Suprapubic skin (tissue), 4 donors: ENCODE results near the gene FDXR. TPM values are rescaled to one million over a fixed set of nuclear protein-coding genes. Genes with fewer than 3 reads are reported as not detected.

ENCODE experiments used
- DNase-seq, 2 donors: peaks; one replicate each; pipeline ENCODE4 v3.0.0-alpha.2; 2019; ENCODE audit warnings: low spot score in 2 of 2
- H3K27ac ChIP-seq: fragments of 200-600 bp; sonication (generic); one replicate; pipeline ENCODE4 v1.5.1; 2019
- H3K27me3 ChIP-seq: fragments of 200-600 bp; sonication (generic); one replicate; pipeline ENCODE4 v1.5.1; 2019
- H3K36me3 ChIP-seq: fragments of 200-600 bp; sonication (generic); one replicate; pipeline ENCODE4 v1.5.1; 2019
- H3K4me1 ChIP-seq: fragments of 200-600 bp; sonication (generic); one replicate; pipeline ENCODE4 v1.5.1; 2019
- H3K4me3 ChIP-seq: fragments of 200-600 bp; sonication (generic); one replicate; pipeline ENCODE4 v1.5.1; 2019; ENCODE audit warnings: mild to moderate bottlenecking
- H3K9me3 ChIP-seq: fragments of 200-600 bp; sonication (generic); one replicate; pipeline ENCODE4 v1.5.1; 2019
- CTCF ChIP-seq, 2 donors: fragments of 200-600 bp in 1 of 2; fragments of 450-650 bp in 1 of 2; sonication (generic) in 1 of 2; IDR thresholded peaks; one replicate each; pipeline ENCODE4 v1.5.1; 2016 to 2019; ENCODE audit warnings: antibody characterized with exemption in 2 of 2, mild to moderate bottlenecking in 1 of 2, moderate library complexity in 1 of 2
- EP300 ChIP-seq: sonication (generic); formaldehyde crosslinking; IDR thresholded peaks from one replicate; pipeline ENCODE4 v1.6.1; 2017; ENCODE audit warnings: antibody characterized with exemption
- POLR2A ChIP-seq, 2 donors: fragments of 450-650 bp; IDR thresholded peaks; one replicate each; pipeline ENCODE4 v1.6.1; 2017; ENCODE audit warnings: antibody characterized with exemption in 2 of 2, mild to moderate bottlenecking in 2 of 2, moderate library complexity in 2 of 2
- POLR2AphosphoS5 ChIP-seq, 3 donors: sonication (generic); formaldehyde crosslinking; IDR thresholded peaks; one replicate each; pipeline ENCODE4 v1.6.1; 2017; ENCODE audit warnings: antibody characterized with exemption in 3 of 3
- WGBS: methylation state at CpG from one replicate; pipeline ENCODE4 v1.1.5; 2018; 5-methylcytosine and 5-hydroxymethylcytosine counted together
- total RNA-seq, 4 donors: library from RNA; depleted of rRNA; stranded (reverse); fragments of >200 nt; gene quantifications; one replicate each; pipeline ENCODE4 v1.1.0, GENCODE V29; 2016

The FDXR gene
- total RNA-seq, 4 donors from 2014 or later: 19.1 to 34.1 (median 24.7) TPM

- Histone ChIP-seq H3K4me1 (peaks cover 22% of the 10 kb centered on the region), H3K27me3 (no peaks in the 10 kb centered on the region), H3K4me3 (no peak overlapping the region), H3K27ac (no peak overlapping the region), H3K9me3 (no peaks in the 10 kb centered on the region), H3K36me3 (peaks cover 5% of the 10 kb centered on the region)
- WGBS: 81% methylated on average over 9 of the region's 9 CpGs
- no peak for DNase-seq
- no peak for TF ChIP-seq POLR2AphosphoS5 (IDR thresholded peaks at IDR 0.05)
- no peak for TF ChIP-seq POLR2A (IDR thresholded peaks at IDR 0.05)
- no peak for TF ChIP-seq EP300
- TF ChIP-seq CTCF (IDR thresholded peaks at IDR 0.05): no peak
These were observed 46.7 kb downstream of the FDXR start for GRCh38 chr17:74825952-74826719.

GRCh38 chr17:74824961-74825627 is 47.7 kb downstream of the FDXR start:
- peaks cover 22% of the 10 kb centered on the region for H3K4me1 ChIP-seq
- no peak overlapping the region for H3K4me3 ChIP-seq
- no peak for TF ChIP-seq POLR2AphosphoS5 (IDR thresholded peaks at IDR 0.05)
- TF ChIP-seq EP300: no peak
- no peak for TF ChIP-seq POLR2A (IDR thresholded peaks at IDR 0.05)
- TF ChIP-seq CTCF (IDR thresholded peaks at IDR 0.05): no peak
- H3K9me3 ChIP-seq: no peaks in the 10 kb centered on the region
- DNase-seq: no peak
- no peaks in the 10 kb centered on the region for H3K27me3 ChIP-seq
- peaks cover 13% of the 10 kb centered on the region for H3K36me3 ChIP-seq
- no peak overlapping the region for H3K27ac ChIP-seq
- 72% methylated on average over 9 of the region's 11 CpGs for WGBS

GRCh38 chr17:74822939-74823367 is 49.8 kb downstream of the FDXR start:
- Histone ChIP-seq H3K36me3 (peaks cover 22% of the 10 kb centered on the region), H3K27me3 (no peaks in the 10 kb centered on the region), H3K4me3 (no peak overlapping the region), H3K9me3 (no peaks in the 10 kb centered on the region), H3K27ac (peak overlapping the region; percentile 34), H3K4me1 (peaks cover 22% of the 10 kb centered on the region)
- TF ChIP-seq POLR2AphosphoS5 (IDR thresholded peaks at IDR 0.05): no peak
- TF ChIP-seq POLR2A (IDR thresholded peaks at IDR 0.05): no peak
- TF ChIP-seq EP300: no peak
- TF ChIP-seq CTCF (IDR thresholded peaks at IDR 0.05): no peak
- WGBS: 63% methylated on average over 12 of the region's 12 CpGs
- no peak for DNase-seq

- Histone ChIP-seq H3K27ac (peak overlapping the region; percentile 34), H3K36me3 (peaks cover 27% of the 10 kb centered on the region), H3K4me1 (peaks cover 22% of the 10 kb centered on the region), H3K9me3 (no peaks in the 10 kb centered on the region), H3K27me3 (no peaks in the 10 kb centered on the region), H3K4me3 (no peak overlapping the region)
- WGBS: 74% methylated on average over 15 of the region's 15 CpGs
- TF ChIP-seq EP300: no peak
- TF ChIP-seq POLR2AphosphoS5 (IDR thresholded peaks at IDR 0.05): no peak
- TF ChIP-seq POLR2A (IDR thresholded peaks at IDR 0.05): no peak
- TF ChIP-seq CTCF (IDR thresholded peaks at IDR 0.05): no peak
- no peak for DNase-seq
These were observed 50.4 kb downstream of the FDXR start for GRCh38 chr17:74822335-74822938.
